K562 (cell line): ENCODE measurements around the gene CTCF. TPM values are rescaled to one million over a fixed set of nuclear protein-coding genes. Genes with fewer than 3 reads are reported as not detected.

Experiments used
- CTCFL ChIP-seq: IDR thresholded peaks from 2 replicates; pipeline ENCODE4 v1.6.1; 2011; ENCODE audit warnings: borderline replicate concordance, low read depth, mild to moderate bottlenecking, moderate library complexity, low read length; ENCODE audit not compliant: insufficient read depth, poor library complexity, severe bottlenecking
- ELF1 ChIP-seq: fragments of 200-800 bp; sonication (Bioruptor generic); IDR thresholded peaks from 2 replicates; pipeline ENCODE4 v1.6.1; 2016; ENCODE audit warnings: missing genetic modification characterization, missing compliant biosample characterization
- GTF2F1 ChIP-seq: IDR thresholded peaks from 2 replicates; pipeline ENCODE4 v1.6.1; 2011; ENCODE audit warnings: low read depth, low read length, improper control_type of control experiment
- MCM2 ChIP-seq: fragments of 450-650 bp; IDR thresholded peaks from 2 replicates; pipeline ENCODE4 v1.6.1; 2017; ENCODE audit warnings: low read depth, mild to moderate bottlenecking
- SREBF1 ChIP-seq: fragments of 150-350 bp; IDR thresholded peaks from 2 replicates; pipeline ENCODE4 v1.6.1; 2014; ENCODE audit warnings: antibody characterized with exemption, low read depth, low read length, borderline replicate concordance
- TAF7 ChIP-seq: fragments of 450-650 bp; IDR thresholded peaks from 2 replicates; pipeline ENCODE4 v1.6.1; 2016; ENCODE audit warnings: missing genetic modification characterization, missing compliant biosample characterization
- XRCC5 ChIP-seq: fragments of 200-400 bp; formaldehyde crosslinking; IDR thresholded peaks from 2 replicates; pipeline ENCODE4 v1.6.1; 2017; ENCODE audit warnings: low read depth, mild to moderate bottlenecking, low read length
- ZEB2 ChIP-seq: fragments of 450-650 bp; IDR thresholded peaks from 2 replicates; pipeline ENCODE4 v1.6.1; 2016
- polyA plus RNA-seq, 8 experiments: library from polyadenylated mRNA; depleted of rRNA in 4 of 8; stranded (reverse) in 5 of 8; unstranded in 3 of 8; fragments of >200 nt; fragmentation: Nextera tagmentation in 2 of 8; fragmentation: Illumina TruSeq in 1 of 8; extraction: Ambion mirVana in 2 of 8; extraction: Trizol in 1 of 8; gene quantifications; 2 replicates each; pipeline versions ENCODE4 v1.2.1 to v1.2.3, GENCODE V29; 2011 to 2014; ENCODE audit warnings: inconsistent platforms in 1 of 8, missing spikeins in 1 of 8
- total RNA-seq, 7 experiments: library from RNA; depleted of rRNA in 6 of 7; stranded (reverse); fragments of >200 nt in 6 of 7; fragmentation: Illumina TruSeq in 2 of 7; extraction: Trizol in 2 of 7; gene quantifications; 2 replicates each; pipeline versions ENCODE4 v1.2.1 to v1.2.3, GENCODE V29; 2011 to 2021; ENCODE audit warnings: low replicate concordance in 1 of 7
- TF ChIP-seq, protein P1 (sequence below): IDR thresholded peaks from 2 replicates; pipeline ENCODE4 v1.6.1; 2012; ENCODE audit warnings: low read depth, low read length, improper control_type of control experiment, borderline replicate concordance
- TF ChIP-seq, protein P2 (sequence below): IDR thresholded peaks from 3 replicates; pipeline ENCODE4 v1.6.1; 2011; ENCODE audit warnings: borderline replicate concordance, mild to moderate bottlenecking, moderate library complexity; ENCODE audit not compliant: insufficient read length; ENCODE audit errors: extremely low read depth

Gene CTCF
- total and polyA plus RNA-seq, 9 of the 15 experiments (the other 6 are each of a cell fraction or from before 2014, with no cell fraction given), result 7.8 to 49.2 (median 33.9) TPM

- TF ChIP-seq CTCFL (peak; percentile 88), GTF2F1 (no peak), ZEB2 (no peak), MCM2 (no peak), TAF7 (tag) (no peak), SREBF1 (no peak), ELF1 (tag) (peak; percentile 49), XRCC5 (no peak)
- TF ChIP-seq, protein P1, sequence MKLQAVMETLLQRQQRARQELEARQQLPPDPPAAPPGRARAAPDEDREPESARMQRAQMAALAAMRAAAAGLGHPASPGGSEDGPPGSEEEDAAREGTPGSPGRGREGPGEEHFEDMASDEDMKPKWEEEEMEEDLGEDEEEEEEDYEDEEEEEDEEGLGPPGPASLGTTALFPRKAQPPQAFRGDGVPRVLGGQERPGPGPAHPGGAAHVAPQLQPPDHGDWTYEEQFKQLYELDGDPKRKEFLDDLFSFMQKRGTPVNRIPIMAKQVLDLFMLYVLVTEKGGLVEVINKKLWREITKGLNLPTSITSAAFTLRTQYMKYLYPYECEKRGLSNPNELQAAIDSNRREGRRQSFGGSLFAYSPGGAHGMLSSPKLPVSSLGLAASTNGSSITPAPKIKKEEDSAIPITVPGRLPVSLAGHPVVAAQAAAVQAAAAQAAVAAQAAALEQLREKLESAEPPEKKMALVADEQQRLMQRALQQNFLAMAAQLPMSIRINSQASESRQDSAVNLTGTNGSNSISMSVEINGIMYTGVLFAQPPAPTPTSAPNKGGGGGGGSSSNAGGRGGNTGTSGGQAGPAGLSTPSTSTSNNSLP, result no peak
- TF ChIP-seq, protein P2, sequence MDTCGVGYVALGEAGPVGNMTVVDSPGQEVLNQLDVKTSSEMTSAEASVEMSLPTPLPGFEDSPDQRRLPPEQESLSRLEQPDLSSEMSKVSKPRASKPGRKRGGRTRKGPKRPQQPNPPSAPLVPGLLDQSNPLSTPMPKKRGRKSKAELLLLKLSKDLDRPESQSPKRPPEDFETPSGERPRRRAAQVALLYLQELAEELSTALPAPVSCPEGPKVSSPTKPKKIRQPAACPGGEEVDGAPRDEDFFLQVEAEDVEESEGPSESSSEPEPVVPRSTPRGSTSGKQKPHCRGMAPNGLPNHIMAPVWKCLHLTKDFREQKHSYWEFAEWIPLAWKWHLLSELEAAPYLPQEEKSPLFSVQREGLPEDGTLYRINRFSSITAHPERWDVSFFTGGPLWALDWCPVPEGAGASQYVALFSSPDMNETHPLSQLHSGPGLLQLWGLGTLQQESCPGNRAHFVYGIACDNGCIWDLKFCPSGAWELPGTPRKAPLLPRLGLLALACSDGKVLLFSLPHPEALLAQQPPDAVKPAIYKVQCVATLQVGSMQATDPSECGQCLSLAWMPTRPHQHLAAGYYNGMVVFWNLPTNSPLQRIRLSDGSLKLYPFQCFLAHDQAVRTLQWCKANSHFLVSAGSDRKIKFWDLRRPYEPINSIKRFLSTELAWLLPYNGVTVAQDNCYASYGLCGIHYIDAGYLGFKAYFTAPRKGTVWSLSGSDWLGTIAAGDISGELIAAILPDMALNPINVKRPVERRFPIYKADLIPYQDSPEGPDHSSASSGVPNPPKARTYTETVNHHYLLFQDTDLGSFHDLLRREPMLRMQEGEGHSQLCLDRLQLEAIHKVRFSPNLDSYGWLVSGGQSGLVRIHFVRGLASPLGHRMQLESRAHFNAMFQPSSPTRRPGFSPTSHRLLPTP, result no peak
Measured at GRCh38 chr16:67562526-67562917, at the start of gene CTCF (continued).
